Measurements from ENCODE around the gene ABCA13.

The ABCA13 gene

DNA sequence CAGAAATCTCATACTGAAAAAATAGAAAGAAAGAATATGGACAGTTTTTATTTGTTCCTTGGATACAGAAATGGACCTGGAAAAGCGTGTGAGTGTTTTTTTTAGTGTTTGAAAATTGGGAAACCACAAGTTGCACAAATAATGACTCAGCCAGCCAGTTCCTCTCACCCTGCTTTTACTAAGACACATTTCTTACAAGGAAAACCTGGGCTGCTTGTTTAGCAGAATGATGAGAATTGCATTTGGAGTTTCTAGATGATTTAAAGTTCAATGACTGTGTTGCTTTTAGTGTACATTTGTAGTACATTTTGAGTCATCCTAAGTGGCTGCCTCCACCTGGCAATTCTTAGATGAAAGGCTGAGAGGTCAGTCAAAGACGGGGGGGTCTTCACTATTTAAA, 218.7 kb downstream of the ABCA13 start:
- no peak for DNase-seq

DNA sequence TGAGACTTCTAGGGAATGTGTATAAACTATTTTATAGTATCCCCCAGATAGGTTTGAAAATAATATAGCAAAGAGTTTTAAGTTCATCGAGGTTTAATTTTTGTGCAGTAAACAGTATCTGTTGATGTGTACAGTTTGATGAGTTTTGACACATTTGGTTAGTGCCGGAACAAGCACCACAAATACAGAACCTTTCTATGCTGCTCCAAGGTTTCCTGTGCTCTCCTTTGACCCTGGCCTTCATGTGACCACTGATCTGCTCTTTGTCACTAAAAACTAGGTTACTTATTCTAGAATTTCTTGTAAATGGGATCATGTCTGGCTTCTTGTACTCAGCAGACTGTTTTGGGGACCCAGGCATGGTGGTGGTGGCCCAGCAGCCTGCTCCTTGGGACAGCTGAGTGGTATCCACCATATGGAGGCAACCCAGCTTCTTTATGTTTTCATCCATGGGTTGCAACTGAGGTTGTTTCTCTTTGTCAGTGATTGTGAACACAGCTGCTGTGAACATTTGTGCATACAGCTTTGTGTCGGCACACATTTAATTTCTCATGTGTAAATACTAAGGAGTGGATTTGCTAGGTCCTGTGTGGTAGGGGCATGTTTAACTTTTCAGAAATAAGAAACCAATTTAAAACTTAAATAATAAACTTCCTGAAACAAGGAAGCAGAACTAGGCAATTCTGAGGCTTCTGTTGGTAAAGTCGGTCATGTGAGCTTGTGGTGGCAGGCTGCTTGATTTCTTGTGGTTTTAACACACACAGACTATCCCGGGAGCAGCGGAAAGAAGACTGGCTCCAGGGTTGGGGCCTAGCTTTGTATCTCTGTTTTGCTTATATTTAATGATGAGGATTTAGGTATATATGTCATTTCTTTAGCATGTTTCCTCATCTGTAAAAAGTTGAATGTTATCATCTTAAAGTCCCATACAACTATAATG, 219.4 kb downstream of the ABCA13 start:
- no peak for DNase-seq

- no peak for DNase-seq
Observed at GRCh38 chr7:48398191-48398590, 226.9 kb downstream of the ABCA13 start.

GRCh38 chr7:48402721-48403120, 231.5 kb downstream of the ABCA13 start:
- DNase-seq: no peak

DNA sequence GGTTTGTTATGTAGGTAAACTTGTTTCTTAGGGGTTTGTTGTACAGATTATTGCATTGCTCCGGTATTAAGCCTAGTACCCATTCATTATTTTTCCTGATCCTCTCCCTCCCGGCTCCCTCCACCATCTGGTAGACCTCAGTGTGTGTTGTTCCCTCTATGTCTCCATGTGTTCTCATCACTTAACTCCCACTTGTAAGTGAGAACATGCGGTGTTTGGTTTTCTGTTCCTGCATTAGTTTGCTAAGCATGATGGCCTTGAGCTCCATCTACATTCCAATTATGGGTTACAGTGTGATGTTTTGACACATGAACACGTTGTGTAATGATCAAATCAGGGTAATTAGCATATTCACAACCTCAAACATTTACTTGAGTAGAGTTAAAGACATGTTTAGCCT, 237.5 kb downstream of the ABCA13 start:
- no peak for DNase-seq

DNA sequence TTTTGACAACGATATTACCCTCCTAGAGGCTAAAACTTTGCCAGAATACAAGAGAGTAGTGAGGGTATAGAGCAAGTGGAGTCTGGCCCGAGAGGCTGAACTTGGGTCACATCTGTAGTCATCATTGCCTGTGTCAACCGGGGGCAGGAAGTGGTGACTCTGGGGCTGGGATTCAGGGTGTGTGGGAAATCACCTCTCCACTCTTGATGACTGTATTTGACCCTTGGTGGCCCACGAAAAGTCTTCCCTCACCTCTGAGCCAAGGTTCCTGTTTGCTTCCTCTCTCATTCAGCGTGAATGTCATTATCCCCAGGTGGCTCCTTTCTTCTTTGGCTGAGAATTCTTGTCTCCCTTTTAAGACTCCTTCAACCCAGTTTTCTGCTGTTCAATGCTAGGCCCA, 240.4 kb downstream of the ABCA13 start:
- DNase-seq: no peak

DNA sequence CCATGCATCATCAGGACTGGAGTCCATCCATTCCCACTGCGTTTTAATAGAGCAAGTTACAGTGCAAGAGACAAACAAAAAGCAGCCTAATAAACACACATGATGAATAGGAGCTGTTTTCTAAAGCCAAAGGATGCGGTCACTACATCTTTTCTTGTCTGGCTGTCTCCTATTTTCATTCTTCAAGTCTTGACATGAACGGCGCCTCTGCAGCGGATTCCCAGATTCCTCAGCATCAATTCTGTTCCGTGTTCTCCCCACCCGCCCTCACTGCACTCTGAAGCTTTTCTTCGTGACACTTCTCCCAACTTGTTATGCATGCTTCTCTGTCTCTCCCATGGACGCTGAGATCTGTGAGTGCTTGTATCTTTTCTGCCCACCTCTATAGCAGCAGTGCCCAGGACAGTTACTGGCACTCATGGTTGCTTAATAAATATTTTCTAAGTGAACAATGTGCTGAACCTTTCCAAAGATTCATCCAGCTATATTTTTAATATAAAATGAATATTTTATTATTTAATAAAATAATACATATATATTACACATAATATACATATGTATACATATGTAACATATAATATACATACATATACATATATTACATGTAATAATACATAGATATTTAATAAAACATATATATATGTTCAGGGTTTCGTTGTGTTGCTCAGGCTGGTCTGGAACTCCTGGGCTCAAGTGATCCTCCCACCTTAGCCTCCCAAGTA, 242.9 kb downstream of the ABCA13 start:
- DNase-seq: no peak

DNA sequence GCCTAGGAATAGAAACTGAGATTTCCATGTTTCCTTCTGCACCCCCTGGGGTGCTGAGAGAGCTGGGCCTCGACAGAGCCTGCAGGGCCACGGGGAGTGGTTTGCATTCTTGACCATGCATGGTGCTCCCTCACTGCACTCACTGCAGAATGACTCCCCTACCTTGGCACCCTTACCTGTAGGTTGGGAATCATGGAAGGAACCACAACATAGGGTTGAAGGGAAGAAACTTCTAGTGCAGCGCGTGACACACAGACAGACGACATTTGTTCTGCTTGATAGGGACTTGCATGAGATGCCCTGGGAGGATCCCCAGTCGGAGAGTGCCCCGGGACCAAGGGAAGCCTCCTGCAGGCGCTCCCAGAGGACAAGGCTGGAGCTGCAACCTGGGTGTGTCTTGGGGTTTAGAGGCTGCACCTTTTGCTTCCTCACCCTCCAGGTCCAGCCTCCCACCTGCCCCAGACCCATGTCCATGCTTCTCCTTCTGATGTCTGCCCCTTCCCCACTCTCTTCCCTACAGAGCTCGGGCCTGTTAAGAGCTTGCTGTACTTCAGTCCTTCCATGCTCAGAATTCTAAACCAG, 245.2 kb downstream of the ABCA13 start:
- no peak for DNase-seq

DNA sequence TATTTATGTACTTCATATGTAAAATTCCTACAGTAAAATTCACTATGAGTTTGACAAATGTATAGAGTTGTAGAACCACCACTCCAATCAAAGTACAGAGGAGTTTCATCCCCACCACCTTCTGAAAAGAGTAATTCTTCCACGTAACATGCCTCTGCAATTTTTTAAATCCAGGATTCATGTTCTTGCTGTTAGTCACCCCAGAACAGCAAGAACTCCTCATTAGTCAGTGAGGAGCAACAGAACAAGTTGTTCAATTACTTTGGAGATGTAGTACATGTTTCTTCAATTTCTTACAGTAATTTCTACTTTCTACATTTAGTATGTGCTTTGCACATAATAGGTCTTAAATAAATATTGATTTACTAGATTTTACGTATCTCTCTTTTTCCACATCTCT, 248.1 kb downstream of the ABCA13 start:
- DNase-seq: no peak

- DNase-seq: no peak
Observed at GRCh38 chr7:48420206-48420605, 248.9 kb downstream of the ABCA13 start.

- no peak for DNase-seq
Observed at GRCh38 chr7:48421357-48421756, 250.1 kb downstream of the ABCA13 start.

GRCh38 chr7:48424731-48425130, 253.5 kb downstream of the ABCA13 start:
- peak; percentile 26 for DNase-seq

DNA sequence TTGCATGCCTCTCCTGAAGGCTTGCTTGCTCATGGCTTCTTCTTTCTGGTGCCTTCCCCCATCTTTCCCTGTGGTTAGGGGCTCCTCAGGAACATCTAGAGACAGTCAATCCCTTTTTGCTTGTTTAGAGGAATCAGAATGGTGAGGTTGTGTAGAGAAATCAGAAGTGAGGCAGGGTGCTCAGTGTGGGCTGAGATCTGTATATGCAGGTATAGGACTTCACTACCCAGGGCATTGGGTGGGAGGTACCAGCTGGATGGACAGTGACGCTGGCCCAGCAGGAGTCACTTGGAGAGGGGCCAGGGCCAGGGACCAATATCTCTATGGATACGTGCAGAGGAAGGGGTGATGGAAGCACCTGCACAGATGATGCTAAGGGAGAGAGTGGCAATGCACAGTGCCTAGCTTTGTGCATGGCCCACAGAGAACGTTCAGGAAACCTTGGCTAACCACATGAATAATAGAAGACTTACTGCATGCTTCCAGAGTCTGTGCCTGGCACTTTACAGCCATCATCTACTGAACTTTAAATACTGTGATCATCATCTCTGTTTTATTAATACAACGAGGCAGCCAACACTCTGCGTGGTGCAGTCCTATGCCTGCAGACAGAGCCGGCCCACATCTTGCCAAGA, 255.2 kb downstream of the ABCA13 start:
- no peak for DNase-seq

DNA sequence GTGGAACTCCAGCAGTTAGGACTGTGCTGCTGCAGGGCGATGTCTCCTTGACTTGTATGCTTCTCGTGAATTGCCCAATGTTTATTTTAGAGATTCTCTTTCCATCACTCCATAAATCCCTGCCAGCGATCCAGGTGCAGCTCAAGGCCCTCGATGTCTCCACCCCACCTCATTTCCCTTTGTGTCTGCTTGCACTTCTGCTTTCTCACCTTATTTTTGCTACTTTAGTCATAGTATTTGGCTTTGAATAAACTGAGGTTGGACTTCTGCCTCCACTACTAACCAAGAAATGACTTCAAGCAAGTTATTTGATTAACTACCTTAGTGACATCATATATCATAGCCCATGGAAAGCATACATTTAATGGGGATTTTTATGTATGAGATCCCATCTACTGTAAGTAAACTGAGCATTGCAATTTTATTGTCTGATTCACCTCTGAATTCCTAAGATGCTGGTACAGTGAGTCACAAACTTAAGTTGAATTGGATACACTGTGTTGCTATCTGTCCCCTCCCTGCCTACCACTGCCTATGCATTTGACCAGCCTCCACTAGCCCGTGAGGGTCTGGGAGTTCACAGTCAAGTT, 255.8 kb downstream of the ABCA13 start:
- DNase-seq: peak; percentile 19

GRCh38 chr7:48427671-48428070, 256.4 kb downstream of the ABCA13 start:
- no peak for DNase-seq

- no peak for DNase-seq
Observed at GRCh38 chr7:48428091-48428684, 256.9 kb downstream of the ABCA13 start.

GRCh38 chr7:48429117-48429516, 257.9 kb downstream of the ABCA13 start:
- DNase-seq: no peak

DNA sequence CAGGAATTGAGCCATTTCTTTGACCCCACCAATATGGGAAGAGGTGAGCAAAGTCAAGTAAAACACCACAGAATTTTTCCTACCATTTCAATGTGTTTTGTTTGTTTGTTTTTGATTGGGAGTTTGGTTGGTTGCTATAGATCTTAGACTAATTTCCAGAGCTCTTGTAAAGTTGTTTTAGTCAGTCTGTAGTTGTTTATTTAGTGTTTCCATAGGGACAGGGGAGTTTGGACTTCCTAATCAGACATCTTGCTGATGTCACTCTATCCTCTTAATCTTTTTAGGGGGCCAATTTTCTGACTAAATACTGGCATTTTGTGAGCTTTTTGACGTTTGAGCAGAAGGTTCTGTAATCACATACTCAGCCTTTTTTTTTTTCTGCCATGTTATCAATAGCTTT, 266.9 kb downstream of the ABCA13 start:
- DNase-seq: no peak

GRCh38 chr7:48441848-48442492, 270.7 kb downstream of the ABCA13 start:
- peak; percentile 9 for DNase-seq

DNA sequence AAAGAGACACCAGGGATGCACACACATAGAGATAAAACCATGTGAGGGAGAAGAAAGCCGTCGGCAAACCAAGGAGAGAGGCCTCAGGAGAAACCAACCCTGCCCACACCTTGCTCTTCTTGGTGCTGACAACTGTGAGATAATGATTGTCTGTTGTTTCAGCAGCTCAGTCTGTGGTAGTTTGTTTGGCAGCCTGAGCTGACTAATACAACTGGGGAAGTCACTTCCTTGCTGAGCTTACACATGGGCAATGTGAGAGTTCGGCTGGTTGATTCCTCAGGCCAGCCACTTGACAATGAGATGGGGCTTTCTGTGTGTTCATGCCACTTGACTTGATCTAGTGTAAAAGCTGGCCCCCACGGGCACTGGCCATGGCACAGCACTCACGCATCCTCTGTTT, 271.8 kb downstream of the ABCA13 start:
- DNase-seq: no peak

GRCh38 chr7:48446721-48447120, 275.5 kb downstream of the ABCA13 start:
- no peak for DNase-seq

DNA sequence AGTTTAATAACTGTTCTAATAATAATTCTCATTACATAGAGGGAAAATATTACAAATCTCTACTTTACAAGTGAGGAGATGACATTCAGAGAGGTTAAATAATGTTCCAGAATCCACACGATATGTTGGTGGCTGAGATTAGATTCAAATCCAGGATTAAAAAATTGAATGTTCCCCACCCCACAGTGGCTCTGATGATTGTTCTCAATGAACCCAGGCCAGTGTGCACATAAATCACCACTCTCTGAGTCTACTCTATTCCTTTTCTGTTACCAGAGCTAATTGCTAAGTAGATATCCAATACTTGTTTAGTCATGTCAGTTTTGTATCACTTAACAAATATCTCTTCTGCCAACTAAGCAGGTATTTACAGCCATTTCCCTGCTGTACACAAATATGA, 281.0 kb downstream of the ABCA13 start:
- no peak for DNase-seq
